ENCODE results near the gene OSBPL6.

The OSBPL6 gene

GRCh38 chr2:178270338-178270737 lies 76.0 kb downstream of the OSBPL6 start:
- DNase-seq (ENCODE audit: insufficient read length, low spot score) = no peak
- FAIRE-seq = no peak
- no peak for TF ChIP-seq CTCF (IDR thresholded peaks at IDR 0.05; ENCODE audit: insufficient read depth, missing control alignments)

GRCh38 chr2:178271094-178271493 lies 76.8 kb downstream of the OSBPL6 start:
- DNase-seq (ENCODE audit: insufficient read length, low spot score) (no peak), FAIRE-seq (no peak)
- TF ChIP-seq CTCF (IDR thresholded peaks at IDR 0.05; ENCODE audit: insufficient read depth, missing control alignments) = no peak

GRCh38 chr2:178271629-178272333 lies 77.5 kb downstream of the OSBPL6 start:
- FAIRE-seq (no peak), DNase-seq (ENCODE audit: insufficient read length, low spot score) (no peak)
- TF ChIP-seq CTCF (IDR thresholded peaks at IDR 0.05; ENCODE audit: insufficient read depth, missing control alignments) = no peak

GRCh38 chr2:178273787-178274360 lies 79.6 kb downstream of the OSBPL6 start:
- TF ChIP-seq CTCF (IDR thresholded peaks at IDR 0.05; ENCODE audit: insufficient read depth, missing control alignments) = no peak
- FAIRE-seq (no peak), DNase-seq (ENCODE audit: insufficient read length, low spot score) (no peak)

GRCh38 chr2:178275600-178275999 lies 81.3 kb downstream of the OSBPL6 start:
- FAIRE-seq = no peak
- TF ChIP-seq CTCF (IDR thresholded peaks at IDR 0.05; ENCODE audit: insufficient read depth, missing control alignments) = no peak
- no peak for DNase-seq (ENCODE audit: insufficient read length, low spot score)

- DNase-seq (ENCODE audit: insufficient read length, low spot score) (no peak), FAIRE-seq (no peak)
- TF ChIP-seq CTCF (IDR thresholded peaks at IDR 0.05; ENCODE audit: insufficient read depth, missing control alignments) = no peak
Observed at GRCh38 chr2:178277741-178278197, 83.5 kb downstream of the OSBPL6 start.

- no peak for TF ChIP-seq CTCF (IDR thresholded peaks at IDR 0.05; ENCODE audit: insufficient read depth, missing control alignments)
- DNase-seq (ENCODE audit: insufficient read length, low spot score) (no peak), FAIRE-seq (peak; percentile 46)
Observed at GRCh38 chr2:178279142-178279541, 84.8 kb downstream of the OSBPL6 start.

All from D721Med (cell line).